ENCODE data around the gene AIG1. TPM values are rescaled to one million over a fixed set of nuclear protein-coding genes. Genes with fewer than 3 reads are reported as not detected.

The AIG1 gene
- total RNA-seq, 1 donor from 2014 or later, result 35.2 TPM

GRCh38 chr6:143210420-143210819 is 149.7 kb downstream of the AIG1 start:
- Mint-ChIP-seq H3K27ac (ENCODE audit: unreplicated experiment) (no peak overlapping the region), H3K4me1 (ENCODE audit: low read depth, unreplicated experiment) (peaks cover 2% of the 10 kb centered on the region), H3K9me3 (ENCODE audit: unreplicated experiment) (peaks cover 2% of the 10 kb centered on the region), H3K4me3 (ENCODE audit: unreplicated experiment) (no peak overlapping the region), H3K27me3 (ENCODE audit: low read depth, unreplicated experiment) (no peaks in the 10 kb centered on the region), H3K36me3 (ENCODE audit: low read depth, unreplicated experiment) (peaks cover 7% of the 10 kb centered on the region)
- no peaks in the 10 kb centered on the region for H3K9me3 ChIP-seq (ENCODE audit: insufficient read depth, low read depth, low read length)
- no peak for FAIRE-seq
- no peaks in the 10 kb centered on the region for H4K20me1 ChIP-seq (ENCODE audit: insufficient read depth, low read length)
- TF ChIP-seq EZH2 (IDR thresholded peaks at IDR 0.05; ENCODE audit: insufficient read depth, low read length) (no peak), CTCF (IDR thresholded peaks at IDR 0.05; ENCODE audit: insufficient read depth, low read depth, low read length) (no peak)
- no peak overlapping the region for H2AFZ ChIP-seq (ENCODE audit: low read depth, low read length)
- no peaks in the 10 kb centered on the region for H3K27me3 ChIP-seq (ENCODE audit: insufficient read depth, low read length)
- H3K9ac ChIP-seq (ENCODE audit: low read length), result no peak overlapping the region
- H3K4me2 ChIP-seq (ENCODE audit: low read length), result no peak overlapping the region
- H3K4me3 ChIP-seq (ENCODE audit: insufficient read depth, low read depth, low read length), result no peak overlapping the region
- no peaks in the 10 kb centered on the region for H3K36me3 ChIP-seq (ENCODE audit: insufficient read depth, low read length)
- no peak for DNase-seq (ENCODE audit: low read depth)
- no peaks in the 10 kb centered on the region for H3K79me2 ChIP-seq (ENCODE audit: insufficient read depth, low read length)
- H3K4me1 ChIP-seq (ENCODE audit: insufficient read depth, low read length), result no peaks in the 10 kb centered on the region
- no peak overlapping the region for H3K27ac ChIP-seq (ENCODE audit: low read depth, low read length)

- H3K27me3 Mint-ChIP-seq (ENCODE audit: low read depth, unreplicated experiment), result no peaks in the 10 kb centered on the region
- peaks cover 9% of the 10 kb centered on the region for H3K36me3 Mint-ChIP-seq (ENCODE audit: low read depth, unreplicated experiment)
- TF ChIP-seq CTCF (IDR thresholded peaks at IDR 0.05; ENCODE audit: insufficient read depth, low read depth, low read length), result no peak
- no peak for TF ChIP-seq EZH2 (IDR thresholded peaks at IDR 0.05; ENCODE audit: insufficient read depth, low read length)
- no peak for FAIRE-seq
- no peaks in the 10 kb centered on the region for H3K79me2 ChIP-seq (ENCODE audit: insufficient read depth, low read length)
- no peak overlapping the region for H2AFZ ChIP-seq (ENCODE audit: low read depth, low read length)
- H4K20me1 ChIP-seq (ENCODE audit: insufficient read depth, low read length), result no peaks in the 10 kb centered on the region
- H3K9me3 Mint-ChIP-seq (ENCODE audit: unreplicated experiment), result peaks cover 2% of the 10 kb centered on the region
- no peak overlapping the region for H3K4me3 Mint-ChIP-seq (ENCODE audit: unreplicated experiment)
- no peaks in the 10 kb centered on the region for H3K4me1 Mint-ChIP-seq (ENCODE audit: low read depth, unreplicated experiment)
- H3K36me3 ChIP-seq (ENCODE audit: insufficient read depth, low read length), result no peaks in the 10 kb centered on the region
- H3K9me3 ChIP-seq (ENCODE audit: insufficient read depth, low read depth, low read length), result no peaks in the 10 kb centered on the region
- H3K4me2 ChIP-seq (ENCODE audit: low read length), result no peak overlapping the region
- no peaks in the 10 kb centered on the region for H3K4me1 ChIP-seq (ENCODE audit: insufficient read depth, low read length)
- H3K27ac ChIP-seq (ENCODE audit: low read depth, low read length), result no peak overlapping the region
- no peak for DNase-seq (ENCODE audit: low read depth)
- no peak overlapping the region for H3K4me3 ChIP-seq (ENCODE audit: insufficient read depth, low read depth, low read length)
- H3K27ac Mint-ChIP-seq (ENCODE audit: unreplicated experiment), result no peak overlapping the region
- no peaks in the 10 kb centered on the region for H3K27me3 ChIP-seq (ENCODE audit: insufficient read depth, low read length)
- H3K9ac ChIP-seq (ENCODE audit: low read length), result no peak overlapping the region
These were observed 153.2 kb downstream of the AIG1 start for GRCh38 chr6:143213859-143214376.

GRCh38 chr6:143215363-143215762 is 154.7 kb downstream of the AIG1 start:
- Histone ChIP-seq H3K9ac (ENCODE audit: low read length) (no peak overlapping the region), H3K9me3 (ENCODE audit: insufficient read depth, low read depth, low read length) (no peaks in the 10 kb centered on the region), H3K27ac (ENCODE audit: low read depth, low read length) (no peak overlapping the region), H3K4me3 (ENCODE audit: insufficient read depth, low read depth, low read length) (no peak overlapping the region), H4K20me1 (ENCODE audit: insufficient read depth, low read length) (no peaks in the 10 kb centered on the region), H3K36me3 (ENCODE audit: insufficient read depth, low read length) (no peaks in the 10 kb centered on the region), H3K4me2 (ENCODE audit: low read length) (no peak overlapping the region), H3K79me2 (ENCODE audit: insufficient read depth, low read length) (no peaks in the 10 kb centered on the region), H2AFZ (ENCODE audit: low read depth, low read length) (no peak overlapping the region), H3K4me1 (ENCODE audit: insufficient read depth, low read length) (no peaks in the 10 kb centered on the region), H3K27me3 (ENCODE audit: insufficient read depth, low read length) (no peaks in the 10 kb centered on the region)
- no peak for FAIRE-seq
- Mint-ChIP-seq H3K9me3 (ENCODE audit: unreplicated experiment) (peaks cover 3% of the 10 kb centered on the region), H3K4me3 (ENCODE audit: unreplicated experiment) (no peak overlapping the region), H3K4me1 (ENCODE audit: low read depth, unreplicated experiment) (no peaks in the 10 kb centered on the region), H3K27ac (ENCODE audit: unreplicated experiment) (no peak overlapping the region), H3K27me3 (ENCODE audit: low read depth, unreplicated experiment) (no peaks in the 10 kb centered on the region), H3K36me3 (ENCODE audit: low read depth, unreplicated experiment) (peaks cover 8% of the 10 kb centered on the region)
- no peak for DNase-seq (ENCODE audit: low read depth)
- TF ChIP-seq CTCF (IDR thresholded peaks at IDR 0.05; ENCODE audit: insufficient read depth, low read depth, low read length) (no peak), EZH2 (IDR thresholded peaks at IDR 0.05; ENCODE audit: insufficient read depth, low read length) (no peak)
